Stimulated activated CD8-positive, alpha-beta memory T cell treated with anti-CD3 and anti-CD28 coated beads, Interleukin-7, amount 100 ng/mL, for 1 hour (primary cell): ENCODE data around the gene MOB3B.

Experiments
- DNase-seq, 2 donors: peaks; one replicate each; pipeline ENCODE4 v3.0.0-alpha.2; 2020; ENCODE audit warnings: low read depth in 2 of 2

Gene MOB3B

GRCh38 chr9:27280860-27281259, 248.8 kb downstream of the MOB3B start:
- DNase-seq, result no peak

DNA sequence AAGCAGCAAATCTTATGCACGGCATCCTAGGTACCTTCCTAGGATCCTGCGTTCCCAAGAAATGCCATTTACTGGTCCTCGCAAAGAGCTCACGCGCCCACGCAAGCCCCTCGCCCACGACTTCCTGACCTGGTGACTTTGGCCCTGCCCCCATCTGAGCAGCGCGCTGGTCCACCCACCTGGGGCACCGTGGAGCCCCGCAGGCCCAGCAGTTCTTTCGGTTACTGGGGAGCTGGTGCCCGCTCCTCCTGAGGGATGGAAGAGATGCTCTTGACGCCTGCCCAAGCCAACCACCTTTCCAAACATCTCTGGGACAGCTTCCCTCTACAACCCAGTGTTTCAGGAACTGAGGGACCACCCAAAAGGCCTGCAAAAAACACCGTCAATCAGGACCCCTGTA, 249.4 kb downstream of the MOB3B start:
- no peak for DNase-seq

- DNase-seq, result no peak
Measured at GRCh38 chr9:27279611-27280010, 250.0 kb downstream of the MOB3B start.

DNA sequence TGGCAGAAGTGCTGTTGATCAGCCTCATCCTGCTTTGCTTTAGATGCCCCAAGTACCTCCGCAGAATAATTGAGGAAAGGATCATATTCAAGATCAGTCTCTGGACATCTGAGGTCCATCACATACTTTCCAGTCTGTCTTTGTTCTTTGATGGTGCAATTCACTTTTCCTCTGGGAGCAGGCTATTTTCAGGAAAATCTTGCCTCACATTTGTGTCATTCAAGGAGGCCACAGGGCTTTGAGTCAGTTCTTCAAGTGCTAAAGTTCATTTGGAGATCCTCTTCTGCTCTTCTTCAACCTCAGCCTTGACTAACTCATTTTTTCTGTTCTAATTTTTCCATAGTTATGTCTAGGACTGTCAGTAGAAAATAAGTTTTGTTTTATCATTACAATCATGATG, 251.2 kb downstream of the MOB3B start:
- no peak for DNase-seq

DNA sequence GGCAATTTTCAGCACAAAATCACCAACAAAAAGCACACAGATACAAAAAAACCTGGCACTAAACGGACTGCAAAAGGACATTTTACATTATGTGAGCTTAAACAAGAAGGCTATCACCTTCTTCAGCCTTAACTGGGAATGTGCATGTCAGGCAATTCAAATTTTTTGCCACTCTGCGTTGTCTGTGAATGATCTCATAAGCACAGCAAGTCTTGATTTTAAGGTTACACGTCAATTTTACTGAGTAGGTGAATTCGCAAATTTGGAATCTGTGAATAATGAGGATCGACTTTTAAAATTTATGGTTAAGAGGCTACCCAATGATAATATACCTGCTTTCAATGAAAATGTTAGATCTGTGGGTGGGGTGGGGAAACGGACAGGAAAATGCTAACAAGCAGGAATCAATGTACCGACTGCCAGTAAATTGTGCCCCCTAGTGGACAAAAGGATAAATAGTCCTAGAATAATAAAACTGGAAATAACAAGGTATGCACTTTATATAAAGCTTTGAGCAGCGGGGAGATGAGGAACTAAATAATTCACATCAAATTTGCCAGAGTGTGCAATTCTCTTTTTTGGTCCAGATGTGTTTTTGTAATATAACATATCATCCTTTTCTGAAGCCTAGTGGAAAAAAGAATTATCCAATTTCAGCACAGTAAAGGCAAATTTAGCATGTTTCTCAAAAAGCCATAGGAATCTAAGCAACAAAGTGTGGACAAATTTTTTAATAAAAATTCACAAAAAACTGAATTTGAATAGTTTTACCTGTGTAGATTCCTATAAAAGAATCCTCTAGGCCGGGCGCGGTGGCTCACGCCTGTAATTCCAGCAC, 253.2 kb downstream of the MOB3B start:
- DNase-seq, result no peak
